Purkinje cell (primary cell): ENCODE data around the gene NLGN3. TPM values are rescaled to one million over a fixed set of nuclear protein-coding genes. Genes with fewer than 3 reads are reported as not detected.

ENCODE experiments used
- polyA plus RNA-seq: library from polyadenylated mRNA; unstranded; fragments of >200 nt; fragmentation: Nextera tagmentation; gene quantifications from 2 replicates; pipeline ENCODE4 v1.2.1, GENCODE V29; 2014

The NLGN3 gene
- 16.1 and 16.4 TPM in 2 replicates for polyA plus RNA-seq

GRCh38 chrX:71144651-71145050 is at the start of gene NLGN3:
Gene NLGN3, plus strand, starts transcription at chrX:71144841. Its CDS starts 2,909 bp downstream, at chrX:71147750.

GRCh38 chrX:71095555-71095980 is 49.1 kb upstream of the NLGN3 start, which contains the start of gene FOXO4:
Gene FOXO4, plus strand, starts transcription at chrX:71095851. Its CDS starts 678 bp downstream, at chrX:71096529.

GRCh38 chrX:71106427-71106826 is 38.2 kb upstream of the NLGN3 start, which contains the start of gene CXorf65:
Gene CXorf65, minus strand, starts transcription at chrX:71106740. Its CDS starts 184 bp downstream, at chrX:71106556.

GRCh38 chrX:71111141-71111843 is 33.3 kb upstream of the NLGN3 start, which contains the start of gene IL2RG:
Gene IL2RG, minus strand, starts transcription at chrX:71111577. Its CDS starts 38 bp downstream, at chrX:71111539.

GRCh38 chrX:71118032-71118984 is 26.3 kb upstream of the NLGN3 start, which contains the start of gene MED12:
Gene MED12, plus strand, starts transcription at chrX:71118596. Its CDS starts 159 bp downstream, at chrX:71118755.

Other genes starting within 250 kb of the NLGN3 start
- gene TEX11, start 236.1 kb upstream of the NLGN3 start, polyA plus RNA-seq, result not detected in 2 replicates
- not detected in 2 replicates for gene SLC7A3, start 213.7 kb upstream of the NLGN3 start, polyA plus RNA-seq
- gene SNX12, start 76.5 kb upstream of the NLGN3 start, polyA plus RNA-seq, result 22.0 and 41.6 TPM in 2 replicates
- not detected in 2 replicates for gene FOXO4, start 49.0 kb upstream of the NLGN3 start, polyA plus RNA-seq
- gene CXorf65, start 38.1 kb upstream of the NLGN3 start, polyA plus RNA-seq, result not detected in 2 replicates
- gene IL2RG, start 33.3 kb upstream of the NLGN3 start, polyA plus RNA-seq, result not detected in 2 replicates
- 0.77 and 1.0 TPM in 2 replicates for gene MED12, start 26.2 kb upstream of the NLGN3 start, polyA plus RNA-seq
- gene GJB1, start 78.4 kb downstream of the NLGN3 start, polyA plus RNA-seq, result 1.0 TPM in 1 of 2 replicates, not detected in the other
- gene ZMYM3, start 109.3 kb downstream of the NLGN3 start, polyA plus RNA-seq, result 4.8 and 5.6 TPM in 2 replicates
- 68.0 and 71.7 TPM in 2 replicates for gene NONO, start 138.8 kb downstream of the NLGN3 start, polyA plus RNA-seq
- not detected in 2 replicates for gene ITGB1BP2, start 156.9 kb downstream of the NLGN3 start, polyA plus RNA-seq
- gene TAF1, start 221.5 kb downstream of the NLGN3 start, polyA plus RNA-seq, result 4.8 and 6.4 TPM in 2 replicates